Heart left ventricle (tissue), 13 donors: ENCODE results near the gene FNDC7.

Experiments
- POLR2A ChIP-seq, 2 donors: fragments of 450-650 bp; IDR thresholded peaks; one replicate each; pipeline ENCODE4 v1.6.1; 2017; ENCODE audit warnings: antibody characterized with exemption in 2 of 2, mild to moderate bottlenecking in 2 of 2, moderate library complexity in 2 of 2
- TF ChIP-seq, protein P1 (sequence below), 12 donors: fragments of 200-600 bp; sonication (generic) in 4 of 12; IDR thresholded peaks; one replicate each; pipeline versions ENCODE4 v1.5.0 to v1.8.0; 2018 to 2022; ENCODE audit warnings: antibody characterized with exemption in 12 of 12, mild to moderate bottlenecking in 5 of 12
- donor health status: ischemic (EF 13 %, LVEDD 7.1; RV severe dilation, severe dysfunction).
- donor health status: DM: no; HTN: yes; CAD: no.
- donor health status: DM: no; HTN: no; CAD: no.
- donor health status: ischemic (EF 25% LVEDD 6.9; RV normal size, moderate dysfunction).
- donor health status: ischemic (EF 25% LVEDD 5.7; RV mildly dilated, moderate dysfunction).
- donor health status: ischemic (EF 35%, LVEDD 5.7; RV mildly dilated, moderate dysfunction).
- donor health status: nonischemic (EF 11% LVEDD 7.7; RV severe dilation, severe dysfunction).
- donor health status: DM: yes; HTN: yes; CAD: no.
- donor health status: PGD.
- donor health status: ischemic (EF 29% LVEDD 5.4; RV normal size, mild dysfunction).
- donor health status: nonischemic (EF 23%, LVEDD 6.1; RV moderate dilation, normal function).

- no peak for TF ChIP-seq POLR2A (IDR thresholded peaks at IDR 0.05)
- TF ChIP-seq, protein P1, sequence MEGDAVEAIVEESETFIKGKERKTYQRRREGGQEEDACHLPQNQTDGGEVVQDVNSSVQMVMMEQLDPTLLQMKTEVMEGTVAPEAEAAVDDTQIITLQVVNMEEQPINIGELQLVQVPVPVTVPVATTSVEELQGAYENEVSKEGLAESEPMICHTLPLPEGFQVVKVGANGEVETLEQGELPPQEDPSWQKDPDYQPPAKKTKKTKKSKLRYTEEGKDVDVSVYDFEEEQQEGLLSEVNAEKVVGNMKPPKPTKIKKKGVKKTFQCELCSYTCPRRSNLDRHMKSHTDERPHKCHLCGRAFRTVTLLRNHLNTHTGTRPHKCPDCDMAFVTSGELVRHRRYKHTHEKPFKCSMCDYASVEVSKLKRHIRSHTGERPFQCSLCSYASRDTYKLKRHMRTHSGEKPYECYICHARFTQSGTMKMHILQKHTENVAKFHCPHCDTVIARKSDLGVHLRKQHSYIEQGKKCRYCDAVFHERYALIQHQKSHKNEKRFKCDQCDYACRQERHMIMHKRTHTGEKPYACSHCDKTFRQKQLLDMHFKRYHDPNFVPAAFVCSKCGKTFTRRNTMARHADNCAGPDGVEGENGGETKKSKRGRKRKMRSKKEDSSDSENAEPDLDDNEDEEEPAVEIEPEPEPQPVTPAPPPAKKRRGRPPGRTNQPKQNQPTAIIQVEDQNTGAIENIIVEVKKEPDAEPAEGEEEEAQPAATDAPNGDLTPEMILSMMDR (IDR thresholded peaks at IDR 0.05): no peak
Measured at GRCh38 chr1:108686614-108687313, 25.9 kb upstream of the FNDC7 start.
